ENCODE measurements around the gene UGCG.

Gene UGCG

DNA sequence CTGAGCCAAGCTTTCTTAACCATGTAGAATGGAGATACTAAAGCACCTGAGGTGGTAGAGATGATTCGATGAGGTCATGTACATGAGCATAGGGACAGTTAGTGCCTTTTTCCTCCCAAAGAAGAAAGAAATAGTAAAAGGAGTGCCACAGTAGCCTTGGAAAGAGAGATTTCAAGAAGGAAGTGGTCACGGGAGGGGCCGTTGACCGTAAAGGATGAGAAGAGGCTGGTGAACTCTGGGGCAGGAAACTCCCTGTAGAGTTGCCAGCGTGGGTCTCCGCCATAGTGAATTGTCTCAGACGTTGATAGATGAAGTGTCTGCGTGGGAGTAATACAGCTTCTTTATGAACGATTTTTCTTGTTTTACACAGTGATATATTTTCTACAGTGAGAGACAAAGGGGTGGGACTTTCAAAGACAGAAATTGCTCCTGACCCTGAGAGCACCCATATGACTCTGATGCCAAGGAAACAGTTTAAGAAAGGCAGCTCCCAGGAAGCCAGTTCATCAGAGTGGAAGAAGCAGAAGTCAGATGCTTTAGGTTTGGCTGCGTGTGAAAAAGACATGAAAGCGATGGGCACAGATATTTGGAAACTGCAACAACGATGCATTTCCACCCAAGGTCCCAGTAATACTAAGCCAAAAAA, 41.3 kb downstream of the UGCG start:
- Histone ChIP-seq H2AFZ (no peak overlapping the region), H3K9me3 (ENCODE audit: control insufficient read depth, low read length) (no peaks in the 10 kb centered on the region), H3K4me1 (no peaks in the 10 kb centered on the region), H3K27me3 (ENCODE audit: control insufficient read depth, insufficient read depth, low read length) (no peaks in the 10 kb centered on the region), H3K9ac (no peak overlapping the region), H3K4me2 (ENCODE audit: low read length) (no peak overlapping the region), H3K4me3 (ENCODE audit: low read depth, low read length) (no peak overlapping the region), H3K36me3 (ENCODE audit: control insufficient read depth, insufficient read depth, low read length) (no peaks in the 10 kb centered on the region), H3K27ac (no peak overlapping the region), H3K79me2 (no peaks in the 10 kb centered on the region)
- TF ChIP-seq CTCF (IDR thresholded peaks at IDR 0.05), result no peak

- Histone ChIP-seq H3K4me2 (ENCODE audit: low read length) (no peak overlapping the region), H3K9ac (no peak overlapping the region), H3K79me2 (no peaks in the 10 kb centered on the region), H3K27me3 (ENCODE audit: control insufficient read depth, insufficient read depth, low read length) (no peaks in the 10 kb centered on the region), H3K27ac (no peak overlapping the region), H3K9me3 (ENCODE audit: control insufficient read depth, low read length) (no peaks in the 10 kb centered on the region), H2AFZ (no peak overlapping the region), H3K4me3 (ENCODE audit: low read depth, low read length) (no peak overlapping the region), H3K4me1 (no peaks in the 10 kb centered on the region), H3K36me3 (ENCODE audit: control insufficient read depth, insufficient read depth, low read length) (no peaks in the 10 kb centered on the region)
- no peak for TF ChIP-seq CTCF (IDR thresholded peaks at IDR 0.05)
These were observed 41.8 kb downstream of the UGCG start for GRCh38 chr9:111938427-111938800.

GRCh38 chr9:111939322-111939721, 42.7 kb downstream of the UGCG start:
- Histone ChIP-seq H3K36me3 (ENCODE audit: control insufficient read depth, insufficient read depth, low read length) (no peaks in the 10 kb centered on the region), H3K27me3 (ENCODE audit: control insufficient read depth, insufficient read depth, low read length) (no peaks in the 10 kb centered on the region), H3K9ac (no peak overlapping the region), H2AFZ (no peak overlapping the region), H3K4me1 (no peaks in the 10 kb centered on the region), H3K4me3 (ENCODE audit: low read depth, low read length) (no peak overlapping the region), H3K79me2 (no peaks in the 10 kb centered on the region), H3K9me3 (ENCODE audit: control insufficient read depth, low read length) (no peaks in the 10 kb centered on the region), H3K27ac (no peak overlapping the region), H3K4me2 (ENCODE audit: low read length) (no peak overlapping the region)
- no peak for TF ChIP-seq CTCF (IDR thresholded peaks at IDR 0.05)

- Histone ChIP-seq H3K27ac (no peak overlapping the region), H3K4me3 (ENCODE audit: low read depth, low read length) (no peak overlapping the region), H3K4me1 (no peaks in the 10 kb centered on the region), H2AFZ (no peak overlapping the region), H3K9me3 (ENCODE audit: control insufficient read depth, low read length) (no peaks in the 10 kb centered on the region), H3K36me3 (ENCODE audit: control insufficient read depth, insufficient read depth, low read length) (no peaks in the 10 kb centered on the region), H3K4me2 (ENCODE audit: low read length) (no peak overlapping the region), H3K79me2 (no peaks in the 10 kb centered on the region), H3K9ac (no peak overlapping the region), H3K27me3 (ENCODE audit: control insufficient read depth, insufficient read depth, low read length) (no peaks in the 10 kb centered on the region)
- TF ChIP-seq CTCF (IDR thresholded peaks at IDR 0.05), result no peak
These were observed 44.1 kb downstream of the UGCG start for GRCh38 chr9:111940697-111941096.

GRCh38 chr9:111943200-111943599, 46.6 kb downstream of the UGCG start:
- Histone ChIP-seq H3K79me2 (no peaks in the 10 kb centered on the region), H3K4me1 (no peaks in the 10 kb centered on the region), H3K9ac (no peak overlapping the region), H3K4me2 (ENCODE audit: low read length) (no peak overlapping the region), H2AFZ (no peak overlapping the region), H3K9me3 (ENCODE audit: control insufficient read depth, low read length) (no peaks in the 10 kb centered on the region), H3K27me3 (ENCODE audit: control insufficient read depth, insufficient read depth, low read length) (no peaks in the 10 kb centered on the region), H3K4me3 (ENCODE audit: low read depth, low read length) (no peak overlapping the region), H3K36me3 (ENCODE audit: control insufficient read depth, insufficient read depth, low read length) (no peaks in the 10 kb centered on the region), H3K27ac (no peak overlapping the region)
- no peak for TF ChIP-seq CTCF (IDR thresholded peaks at IDR 0.05)

All from parathyroid adenoma (tissue), 2 donors.